ENCODE results near the gene SRSF3.
"Not testable (repeated sequence)": the region's sequence is repeated elsewhere in the genome, so short reads cannot be mapped to it uniquely, and the experiment has no call there.

SRSF3 gene

DNA sequence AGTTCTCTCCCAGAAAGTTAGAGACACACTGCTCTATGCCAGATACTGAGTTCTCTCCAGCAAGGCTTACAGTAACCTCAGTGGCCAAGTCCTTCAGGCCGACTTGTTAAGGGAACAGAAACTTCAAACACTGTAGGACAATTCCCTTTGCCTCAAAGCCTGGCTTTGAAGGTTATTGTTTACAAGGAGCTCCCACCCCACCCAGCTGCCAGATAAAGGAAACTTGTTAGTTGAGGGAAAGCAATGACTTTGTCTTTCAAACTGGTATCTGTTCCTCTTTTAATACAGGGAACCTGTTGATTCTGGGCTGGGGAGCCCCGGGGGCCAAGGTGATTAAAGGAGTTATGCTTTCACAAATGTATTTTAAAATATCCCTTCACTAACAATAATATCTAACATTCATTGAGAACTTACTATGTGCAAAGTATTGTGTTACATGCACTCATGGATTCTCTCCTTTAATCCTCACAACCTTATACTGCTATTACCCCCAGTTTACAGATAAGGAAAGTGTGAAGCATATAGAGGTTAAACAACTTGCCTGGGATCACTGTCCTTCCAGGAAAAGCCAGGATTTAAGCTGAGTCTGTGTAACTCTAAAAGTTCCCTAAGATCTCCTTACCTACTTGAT is 56.8 kb downstream of the SRSF3 start:
- no peak for DNase-seq

DNA sequence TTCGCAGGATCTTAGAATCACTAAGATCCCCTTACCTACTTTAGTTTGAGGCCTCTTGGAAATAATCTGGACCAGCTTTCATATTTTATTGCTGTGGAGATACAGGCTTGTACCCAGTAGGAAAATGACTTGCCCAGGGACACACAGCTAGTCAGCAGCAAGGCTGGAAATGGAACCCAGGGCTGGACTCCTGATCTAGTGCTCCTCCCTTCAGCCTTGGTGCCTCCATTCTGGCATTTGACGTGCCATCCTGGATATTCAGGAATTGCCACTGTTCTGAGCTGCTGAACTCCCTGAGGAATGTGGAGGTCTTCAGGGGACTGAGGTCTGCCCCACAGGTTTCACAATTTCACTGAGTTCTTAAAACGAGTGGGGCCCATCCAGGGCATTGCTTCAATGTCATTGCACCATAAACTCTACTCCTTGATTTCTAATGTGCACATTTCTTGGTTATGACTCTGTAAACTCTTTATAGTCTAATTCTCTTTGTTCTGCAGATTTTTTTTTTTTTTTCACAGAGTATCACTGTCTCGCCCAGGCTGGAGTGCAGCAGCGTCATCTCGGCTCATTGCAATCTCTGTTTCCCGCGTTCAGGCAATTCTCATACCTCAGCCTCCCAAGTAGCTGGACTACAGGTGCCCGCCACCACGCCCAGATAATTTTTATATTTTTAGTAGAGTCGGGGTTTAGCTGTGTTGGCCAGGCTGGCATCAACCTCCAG is 57.7 kb downstream of the SRSF3 start:
- no peak for DNase-seq

DNA sequence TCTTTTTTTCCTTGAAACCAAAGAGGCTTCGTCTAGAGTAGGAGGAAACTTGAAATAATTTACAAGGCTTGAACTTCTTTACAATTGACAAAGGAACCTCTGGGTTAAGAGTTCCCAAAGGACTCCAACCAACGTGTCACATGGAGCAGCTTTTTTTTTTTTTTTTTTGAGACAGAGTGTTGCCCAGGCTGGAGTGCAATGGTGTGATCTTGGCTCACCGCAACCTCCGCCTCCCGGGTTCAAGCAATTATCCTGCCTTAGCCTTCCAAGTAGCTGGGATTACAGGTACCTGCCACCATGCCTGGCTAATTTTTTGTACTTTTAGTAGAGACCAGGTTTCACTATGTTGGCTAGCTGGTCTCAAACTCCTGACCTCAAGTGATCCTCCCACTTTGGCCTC is 60.3 kb downstream of the SRSF3 start:
- not testable (repeated sequence) for DNase-seq
